Stimulated activated effector memory CD8-positive, alpha-beta T cell treated with anti-CD3 and anti-CD28 coated beads, Interleukin-12 subunit alpha, Interleukin-12 subunit beta, amount 100 ng/mL, for 72 hours (primary cell): ENCODE measurements around the gene MSMB.

Experiments used
- ATAC-seq: fragments of 150-1000 bp; cut with Tn5 transposase; 2 replicates; pipeline ENCODE4 v1.10.0; 2021
- DNase-seq, 2 donors: peaks; one replicate each; pipeline ENCODE4 v3.0.0; 2021 to 2022; ENCODE audit warnings: low spot score in 2 of 2
- H3K27ac Mint-ChIP-seq: one replicate; pipeline ENCODE4 v1.8.0; 2022; ENCODE audit warnings: mild to moderate bottlenecking, mixed read lengths
- H3K36me3 Mint-ChIP-seq: one replicate; pipeline ENCODE4 v1.8.0; 2022; ENCODE audit warnings: mild to moderate bottlenecking, mixed read lengths
- H3K4me1 Mint-ChIP-seq: one replicate; pipeline ENCODE4 v1.8.0; 2022; ENCODE audit warnings: mixed read lengths
- H3K4me3 Mint-ChIP-seq: one replicate; pipeline ENCODE4 v1.8.0; 2022; ENCODE audit warnings: mild to moderate bottlenecking, mixed read lengths
- H3K9me3 Mint-ChIP-seq: one replicate; pipeline ENCODE4 v1.8.0; 2022; ENCODE audit warnings: mixed read lengths

MSMB gene

GRCh38 chr10:46030091-46030937 is 15.8 kb downstream of the MSMB start, which contains the start of gene NCOA4:
NCOA4 (minus strand) TSS chr10:46030623; CDS start chr10:46016680, 13,943 bp downstream.
- Mint-ChIP-seq H3K4me3 (peak within 1 kb of the TSS; percentile 93), H3K27ac (peak within 1 kb of the TSS; percentile 93), H3K4me1 (peaks cover 44% of the 10 kb centered on the region), H3K36me3 (peaks cover 32% of the 10 kb centered on the region), H3K9me3 (no peaks in the 10 kb centered on the region)
- peak; percentile 93 to 96 for DNase-seq
- ATAC-seq = peak; percentile 98

GRCh38 chr10:46029461-46030030 is 16.5 kb downstream of the MSMB start:
- Mint-ChIP-seq H3K27ac (peak overlapping the region; percentile 93), H3K4me1 (peaks cover 52% of the 10 kb centered on the region), H3K9me3 (no peaks in the 10 kb centered on the region), H3K36me3 (peaks cover 32% of the 10 kb centered on the region), H3K4me3 (peak overlapping the region; percentile 93)
- ATAC-seq = no peak
- DNase-seq = no peak

DNA sequence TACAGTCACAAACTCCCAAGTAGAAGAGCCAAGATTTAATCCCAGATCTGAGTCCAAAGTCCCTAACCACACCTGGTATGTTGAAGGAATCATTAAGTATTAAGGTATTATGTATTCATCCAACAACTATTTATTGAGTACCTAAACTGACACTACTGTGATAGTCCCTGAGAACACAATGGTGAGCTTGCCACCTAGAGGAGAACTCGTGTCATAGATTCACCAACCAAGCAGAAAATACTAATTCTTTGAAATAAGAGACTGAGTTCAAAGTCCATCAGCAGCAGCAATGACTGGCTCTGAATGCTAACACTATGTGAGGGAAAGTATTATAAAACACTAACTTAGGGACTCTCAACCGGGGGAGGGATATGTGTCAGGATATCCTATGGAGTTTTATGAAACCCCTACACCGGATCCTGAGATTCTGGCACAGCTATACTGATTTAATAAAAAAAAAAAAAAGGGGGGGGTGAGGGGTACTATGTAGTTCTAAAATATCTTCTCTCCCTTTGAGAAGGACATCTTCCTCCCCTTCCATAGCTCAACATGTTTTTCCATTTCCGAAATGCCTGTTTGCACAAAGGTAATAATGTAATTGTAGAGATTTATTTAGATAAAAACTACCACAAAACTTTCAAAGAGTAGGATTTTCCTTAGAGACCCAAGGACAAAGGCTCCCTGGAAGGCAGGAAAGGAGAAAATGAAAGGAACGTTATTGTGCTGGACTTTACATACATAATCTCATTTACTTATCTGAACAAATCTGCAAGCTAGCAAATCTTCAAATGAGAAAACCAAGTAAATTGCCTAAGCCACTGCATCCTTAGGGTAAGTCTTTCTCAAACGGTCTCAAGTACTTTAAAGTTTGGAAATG is 17.2 kb downstream of the MSMB start:
- ATAC-seq (peak; percentile 35), DNase-seq (no peak)
- Mint-ChIP-seq H3K27ac (peak overlapping the region; percentile 93), H3K36me3 (peaks cover 32% of the 10 kb centered on the region), H3K9me3 (no peaks in the 10 kb centered on the region), H3K4me1 (peaks cover 58% of the 10 kb centered on the region), H3K4me3 (peak overlapping the region; percentile 93)

- H3K36me3 Mint-ChIP-seq = peaks cover 43% of the 10 kb centered on the region
- peaks cover 71% of the 10 kb centered on the region for H3K4me1 Mint-ChIP-seq
- no peaks in the 10 kb centered on the region for H3K9me3 Mint-ChIP-seq
- DNase-seq (no peak), ATAC-seq (no peak)
- H3K27ac Mint-ChIP-seq = peak overlapping the region; percentile 39
- H3K4me3 Mint-ChIP-seq = no peak overlapping the region
These were observed 20.0 kb downstream of the MSMB start for GRCh38 chr10:46026106-46026505.

DNA sequence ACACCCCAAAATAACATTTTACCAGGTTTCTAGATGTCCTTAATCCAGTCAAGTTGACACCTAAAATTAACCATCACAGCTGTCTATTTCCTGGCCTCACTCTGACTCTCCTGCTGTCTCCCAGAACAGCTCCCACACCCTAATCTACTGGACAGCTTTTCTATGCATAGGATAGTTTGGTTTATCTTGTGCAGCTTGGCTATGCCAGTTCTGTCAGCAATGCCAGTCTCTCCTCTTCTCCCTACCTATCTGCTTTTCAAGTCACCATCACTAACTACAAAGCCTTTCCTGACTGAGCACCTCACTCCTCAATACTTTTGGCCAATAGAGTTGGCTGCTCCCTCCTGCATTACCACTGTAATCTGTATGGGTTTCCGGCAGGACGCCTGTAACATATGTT is 20.7 kb downstream of the MSMB start:
- no peak for DNase-seq
- no peak for ATAC-seq
- peaks cover 44% of the 10 kb centered on the region for H3K36me3 Mint-ChIP-seq
- H3K4me1 Mint-ChIP-seq = peaks cover 71% of the 10 kb centered on the region
- peak overlapping the region; percentile 2 for H3K4me3 Mint-ChIP-seq
- H3K27ac Mint-ChIP-seq = peak overlapping the region; percentile 39
- H3K9me3 Mint-ChIP-seq = no peaks in the 10 kb centered on the region

GRCh38 chr10:46024948-46025347 is 21.1 kb downstream of the MSMB start:
- Mint-ChIP-seq H3K9me3 (no peaks in the 10 kb centered on the region), H3K4me3 (no peak overlapping the region), H3K36me3 (peaks cover 42% of the 10 kb centered on the region), H3K4me1 (peaks cover 73% of the 10 kb centered on the region), H3K27ac (peak overlapping the region; percentile 39)
- DNase-seq = no peak
- ATAC-seq = no peak

DNA sequence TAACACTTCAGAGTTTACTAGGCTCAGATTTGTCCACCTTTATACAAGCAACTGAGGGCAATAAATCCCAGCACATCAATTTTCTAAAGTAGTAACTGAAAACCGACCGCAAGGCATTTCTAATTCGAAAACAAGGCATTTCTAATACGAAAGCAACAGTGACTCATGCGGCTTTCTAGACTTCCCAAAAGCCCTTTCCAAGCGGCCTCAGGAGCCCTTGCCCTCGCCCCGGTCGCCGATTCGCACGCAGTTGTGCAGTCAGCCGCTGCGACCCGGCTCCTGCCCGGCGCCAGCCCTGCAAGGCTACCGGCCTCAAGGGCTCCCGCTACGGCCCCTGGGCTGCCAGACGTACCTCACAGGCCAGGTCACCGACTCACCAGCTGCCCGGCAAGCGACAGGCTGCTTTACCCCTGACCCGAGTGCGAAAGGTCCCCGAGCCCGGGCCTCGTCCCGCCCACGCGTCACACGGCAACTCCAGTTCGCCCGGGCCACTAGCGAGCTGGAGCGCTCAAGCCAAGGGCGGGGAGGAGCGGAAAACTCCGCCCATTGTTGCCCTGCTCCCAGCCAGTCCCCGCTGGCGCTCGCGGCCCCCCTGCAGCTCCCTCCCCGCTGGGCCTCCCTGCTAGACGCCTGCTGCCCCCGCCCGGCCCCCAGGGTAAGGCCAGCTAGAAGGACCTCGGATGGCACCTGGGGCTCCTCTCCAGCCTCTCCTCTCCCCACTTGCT is 22.9 kb downstream of the MSMB start:
- Mint-ChIP-seq H3K27ac (peak overlapping the region; percentile 72), H3K4me1 (peaks cover 72% of the 10 kb centered on the region), H3K4me3 (peak overlapping the region; percentile 68), H3K36me3 (peaks cover 36% of the 10 kb centered on the region), H3K9me3 (no peaks in the 10 kb centered on the region)
- ATAC-seq = peak; percentile 94
- peak; percentile 66 to 89 for DNase-seq

GRCh38 chr10:46020344-46020657 is 25.8 kb downstream of the MSMB start:
- Mint-ChIP-seq H3K36me3 (peaks cover 34% of the 10 kb centered on the region), H3K4me3 (no peak overlapping the region), H3K9me3 (no peaks in the 10 kb centered on the region), H3K27ac (peak overlapping the region; percentile 83), H3K4me1 (peaks cover 64% of the 10 kb centered on the region)
- ATAC-seq = no peak
- no peak for DNase-seq

- no peaks in the 10 kb centered on the region for H3K9me3 Mint-ChIP-seq
- DNase-seq = no peak
- H3K4me3 Mint-ChIP-seq = no peak overlapping the region
- H3K36me3 Mint-ChIP-seq = peaks cover 39% of the 10 kb centered on the region
- peaks cover 58% of the 10 kb centered on the region for H3K4me1 Mint-ChIP-seq
- peak overlapping the region; percentile 83 for H3K27ac Mint-ChIP-seq
- no peak for ATAC-seq
These were observed 26.3 kb downstream of the MSMB start for GRCh38 chr10:46019569-46020343.

DNA sequence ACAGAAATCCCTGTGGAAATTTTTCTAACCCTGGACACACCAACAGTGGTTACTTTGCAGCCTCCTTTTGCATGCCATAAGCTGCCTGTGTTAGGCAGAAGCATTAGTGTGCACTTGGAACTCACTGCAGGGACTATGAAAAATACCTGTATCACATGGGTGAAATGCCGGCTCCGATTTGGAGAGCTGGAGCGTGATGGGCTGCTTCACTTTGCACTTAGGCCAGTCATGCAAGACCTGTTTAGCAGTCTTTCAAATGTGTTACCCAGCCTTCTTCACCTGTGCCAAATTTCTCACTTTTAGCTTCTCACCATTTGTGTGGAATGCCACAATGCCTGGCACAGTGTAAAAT is 26.9 kb downstream of the MSMB start:
- ATAC-seq (no peak), DNase-seq (no peak)
- peak overlapping the region; percentile 83 for H3K27ac Mint-ChIP-seq
- H3K9me3 Mint-ChIP-seq = no peaks in the 10 kb centered on the region
- no peak overlapping the region for H3K4me3 Mint-ChIP-seq
- H3K4me1 Mint-ChIP-seq = peaks cover 52% of the 10 kb centered on the region
- peaks cover 46% of the 10 kb centered on the region for H3K36me3 Mint-ChIP-seq

DNA sequence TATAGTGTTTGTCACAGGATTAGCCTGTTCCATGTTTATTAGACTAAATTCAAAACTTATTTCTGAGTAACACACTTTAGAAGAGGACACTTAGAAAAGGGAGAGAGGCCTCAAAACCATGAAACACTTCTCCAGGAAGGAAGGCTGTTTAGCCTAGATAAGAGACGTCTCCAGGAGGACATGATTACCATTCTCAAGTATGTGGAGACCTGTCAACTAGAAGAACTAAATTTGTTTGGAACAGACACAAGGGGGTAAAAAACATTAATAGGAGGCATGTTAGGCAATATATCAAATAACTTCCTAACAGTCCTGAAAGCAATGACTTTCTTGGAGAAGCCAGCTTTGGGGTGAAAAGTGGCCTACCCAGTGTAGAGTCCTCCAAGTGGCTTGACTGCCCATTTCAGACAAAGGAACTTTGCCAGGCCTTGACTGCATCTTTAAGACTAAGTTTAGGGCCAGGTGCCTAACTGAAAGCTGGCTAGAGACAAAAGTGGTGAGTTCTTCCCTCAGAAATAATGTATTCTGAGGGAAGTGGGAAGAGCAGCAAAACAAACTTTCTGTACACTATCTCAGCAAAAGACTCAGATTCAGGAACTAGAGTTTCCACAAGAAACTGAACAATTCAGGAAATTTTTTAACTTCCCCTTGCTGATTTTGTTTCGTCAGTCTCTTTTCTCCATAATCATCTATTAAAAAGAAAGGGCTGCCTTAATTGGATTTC is 27.5 kb downstream of the MSMB start:
- Mint-ChIP-seq H3K9me3 (no peaks in the 10 kb centered on the region), H3K4me1 (peaks cover 49% of the 10 kb centered on the region), H3K36me3 (peaks cover 51% of the 10 kb centered on the region), H3K4me3 (no peak overlapping the region), H3K27ac (peak overlapping the region; percentile 57)
- DNase-seq = no peak
- no peak for ATAC-seq

GRCh38 chr10:46017733-46018132 is 28.3 kb downstream of the MSMB start:
- Mint-ChIP-seq H3K4me1 (peaks cover 46% of the 10 kb centered on the region), H3K27ac (peak overlapping the region; percentile 57), H3K9me3 (no peaks in the 10 kb centered on the region), H3K4me3 (no peak overlapping the region), H3K36me3 (peaks cover 57% of the 10 kb centered on the region)
- DNase-seq (no peak), ATAC-seq (no peak)

GRCh38 chr10:46016811-46017210 is 29.3 kb downstream of the MSMB start:
- Mint-ChIP-seq H3K36me3 (peaks cover 62% of the 10 kb centered on the region), H3K27ac (peak overlapping the region; percentile 57), H3K9me3 (no peaks in the 10 kb centered on the region), H3K4me3 (no peak overlapping the region), H3K4me1 (peaks cover 38% of the 10 kb centered on the region)
- DNase-seq = no peak
- ATAC-seq = no peak

DNA sequence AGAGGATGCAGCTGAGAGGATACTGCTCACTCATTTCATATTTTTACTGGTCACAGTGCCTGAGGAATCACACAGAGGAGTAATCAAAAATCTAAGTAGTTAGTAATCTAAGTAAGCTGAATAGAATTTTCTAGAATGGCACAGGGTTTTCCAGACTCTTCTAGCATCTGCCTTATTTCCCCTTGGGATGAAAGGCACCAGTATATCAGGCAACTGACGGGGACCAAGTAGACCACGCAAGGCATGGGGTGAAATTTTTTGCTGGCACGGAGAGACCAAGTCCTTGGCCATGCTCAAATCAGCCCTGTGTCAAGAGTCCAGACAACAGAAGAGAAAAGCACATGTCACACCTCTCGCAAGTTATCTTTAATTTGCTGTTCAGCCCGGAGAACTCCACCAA is 29.9 kb downstream of the MSMB start:
- H3K9me3 Mint-ChIP-seq = no peaks in the 10 kb centered on the region
- peaks cover 65% of the 10 kb centered on the region for H3K36me3 Mint-ChIP-seq
- peak overlapping the region; percentile 57 for H3K27ac Mint-ChIP-seq
- no peak overlapping the region for H3K4me3 Mint-ChIP-seq
- ATAC-seq (no peak), DNase-seq (no peak)
- peaks cover 38% of the 10 kb centered on the region for H3K4me1 Mint-ChIP-seq
